AG09319 (cell line): ENCODE data around the gene CLDN14.

Experiments used
- DNase-seq: peaks from one replicate; pipeline ENCODE4 v3.0.0-alpha.2; 2010; ENCODE audit warnings: low read depth; ENCODE audit errors: extremely low read depth
- TF ChIP-seq, protein P1 (sequence below): IDR thresholded peaks from 2 replicates; pipeline ENCODE4 v1.5.1; 2011; ENCODE audit warnings: low read depth, mild to moderate bottlenecking, inconsistent platforms, low read length, moderate library complexity

Gene CLDN14

DNA sequence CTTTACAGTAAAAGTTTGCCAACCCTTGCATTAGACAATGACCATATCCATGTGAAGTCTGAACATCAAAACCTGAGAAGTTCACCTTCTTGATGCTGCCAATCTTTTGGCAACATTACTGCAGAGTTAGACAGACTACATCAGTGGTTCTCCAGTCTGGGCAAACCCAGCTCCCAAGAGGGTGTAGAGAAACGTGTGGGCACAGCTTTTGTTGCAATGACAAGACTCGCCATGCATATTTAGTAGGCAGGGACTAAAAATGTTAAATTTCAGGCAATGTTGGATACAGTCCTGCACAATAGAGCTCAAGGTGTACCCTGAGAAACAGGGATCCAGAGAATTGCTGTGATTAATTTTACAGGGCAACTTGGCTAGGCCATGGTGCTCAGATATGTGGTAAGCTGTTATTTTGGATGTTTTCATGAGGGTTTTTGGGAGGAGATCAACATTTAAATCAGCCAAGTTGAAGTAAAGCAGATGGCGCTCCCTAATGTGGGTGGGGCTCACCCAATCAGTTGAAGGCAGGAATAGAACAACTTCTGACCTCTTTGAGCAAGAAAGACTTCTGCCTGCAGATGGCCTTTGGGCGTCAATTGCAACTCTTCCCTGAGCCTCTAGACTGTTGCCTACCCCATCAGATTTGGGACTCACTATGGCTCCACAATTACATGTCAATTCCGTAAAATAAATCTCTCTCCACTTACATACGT lies 37.6 kb upstream of the CLDN14 start:
- DNase-seq: no peak
- TF ChIP-seq, protein P1, sequence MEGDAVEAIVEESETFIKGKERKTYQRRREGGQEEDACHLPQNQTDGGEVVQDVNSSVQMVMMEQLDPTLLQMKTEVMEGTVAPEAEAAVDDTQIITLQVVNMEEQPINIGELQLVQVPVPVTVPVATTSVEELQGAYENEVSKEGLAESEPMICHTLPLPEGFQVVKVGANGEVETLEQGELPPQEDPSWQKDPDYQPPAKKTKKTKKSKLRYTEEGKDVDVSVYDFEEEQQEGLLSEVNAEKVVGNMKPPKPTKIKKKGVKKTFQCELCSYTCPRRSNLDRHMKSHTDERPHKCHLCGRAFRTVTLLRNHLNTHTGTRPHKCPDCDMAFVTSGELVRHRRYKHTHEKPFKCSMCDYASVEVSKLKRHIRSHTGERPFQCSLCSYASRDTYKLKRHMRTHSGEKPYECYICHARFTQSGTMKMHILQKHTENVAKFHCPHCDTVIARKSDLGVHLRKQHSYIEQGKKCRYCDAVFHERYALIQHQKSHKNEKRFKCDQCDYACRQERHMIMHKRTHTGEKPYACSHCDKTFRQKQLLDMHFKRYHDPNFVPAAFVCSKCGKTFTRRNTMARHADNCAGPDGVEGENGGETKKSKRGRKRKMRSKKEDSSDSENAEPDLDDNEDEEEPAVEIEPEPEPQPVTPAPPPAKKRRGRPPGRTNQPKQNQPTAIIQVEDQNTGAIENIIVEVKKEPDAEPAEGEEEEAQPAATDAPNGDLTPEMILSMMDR: no peak

DNA sequence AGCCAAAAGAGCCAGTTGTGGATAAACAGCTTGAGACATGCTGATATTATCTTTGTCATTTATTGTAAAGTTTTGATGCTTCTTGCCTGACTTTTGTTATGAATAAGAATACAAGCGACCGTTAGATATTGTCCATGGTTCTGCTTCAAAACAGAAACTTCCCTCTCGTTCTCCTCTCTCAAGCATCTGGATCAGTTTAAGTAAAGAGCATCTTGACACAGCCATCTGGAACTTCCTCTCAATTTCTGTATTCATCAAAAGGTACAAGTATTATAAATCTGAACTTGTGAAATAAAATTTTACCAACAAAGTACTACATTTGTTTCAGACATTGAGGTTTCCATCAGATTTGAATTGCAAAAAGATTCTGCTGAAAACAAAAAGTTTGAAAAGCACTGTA lies 36.4 kb upstream of the CLDN14 start:
- no peak for DNase-seq
- TF ChIP-seq, protein P1: no peak

DNA sequence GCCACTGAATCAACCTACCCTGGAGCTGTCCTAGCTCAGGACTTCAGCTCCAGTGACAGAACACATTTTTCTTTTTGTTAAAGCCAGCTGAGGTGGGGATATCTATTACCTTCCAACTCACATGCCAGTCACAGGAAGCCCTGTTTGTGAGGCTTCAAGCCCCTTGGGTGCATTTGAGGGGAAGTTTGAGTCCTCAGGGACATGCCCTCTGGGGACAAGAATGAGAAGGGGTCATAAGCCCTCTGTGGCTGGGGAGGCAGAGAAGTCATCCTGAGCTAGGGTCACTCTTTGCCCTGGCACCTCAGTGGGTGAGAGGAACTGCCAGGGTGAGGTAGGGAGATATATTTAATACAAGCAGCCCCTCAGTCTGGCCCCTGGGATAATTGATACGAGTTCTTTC lies 33.5 kb upstream of the CLDN14 start:
- no peak for DNase-seq
- TF ChIP-seq, protein P1: no peak

DNA sequence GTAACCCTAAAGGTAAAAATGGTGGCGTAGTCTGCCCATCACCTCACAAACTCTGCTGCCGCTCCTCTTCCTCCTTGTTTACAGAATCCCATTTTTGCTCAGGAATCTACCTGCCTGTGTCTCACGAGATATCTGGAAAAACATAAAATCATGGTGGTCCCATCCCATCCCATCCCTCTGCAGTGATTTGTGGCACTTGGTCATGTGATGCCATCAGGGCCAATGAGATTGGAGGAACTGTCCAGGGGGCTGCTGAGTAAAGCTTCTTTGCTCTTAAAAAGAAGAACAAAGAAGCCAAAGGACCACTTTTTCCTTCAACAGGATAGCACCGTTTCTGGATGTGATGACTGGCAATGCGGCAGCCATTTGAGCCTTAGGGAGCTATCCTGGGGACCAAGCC lies 33.0 kb upstream of the CLDN14 start:
- no peak for DNase-seq
- TF ChIP-seq, protein P1: no peak

DNA sequence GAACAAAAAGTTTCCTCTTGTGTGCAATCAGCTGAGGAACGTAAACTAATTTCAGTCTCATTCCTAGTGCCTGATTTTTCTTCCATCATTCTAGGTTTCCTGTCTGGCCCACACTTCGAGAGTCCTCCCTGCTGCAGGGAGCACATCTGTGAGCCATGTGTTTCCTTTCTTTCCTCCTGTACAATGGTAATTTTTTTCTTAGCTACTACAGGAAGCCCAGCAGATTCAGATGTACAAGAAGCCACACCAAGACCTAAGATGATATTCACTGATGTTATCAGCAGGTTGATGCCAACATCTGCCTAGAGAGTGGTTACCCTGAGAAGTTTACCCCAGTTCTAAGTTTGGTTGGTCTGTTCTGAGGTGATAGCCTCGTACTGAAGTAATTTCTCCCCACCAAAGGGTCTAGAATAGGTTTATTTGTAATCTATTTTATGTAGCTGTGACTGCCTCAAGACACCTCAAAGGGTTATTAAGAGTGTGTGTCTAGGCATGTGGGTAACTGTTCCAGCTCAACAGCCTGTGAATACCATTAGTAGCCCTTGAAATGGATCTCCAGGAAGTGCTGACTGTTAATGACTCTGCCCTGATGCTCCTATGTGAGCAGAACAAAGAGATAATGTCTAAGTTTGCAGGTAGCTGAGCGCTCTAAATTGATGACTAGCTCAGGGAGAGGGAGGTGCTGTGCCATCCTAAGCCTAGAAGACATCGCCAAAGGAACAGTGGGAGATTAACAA lies 31.7 kb upstream of the CLDN14 start:
- TF ChIP-seq, protein P1: no peak
- no peak for DNase-seq

DNA sequence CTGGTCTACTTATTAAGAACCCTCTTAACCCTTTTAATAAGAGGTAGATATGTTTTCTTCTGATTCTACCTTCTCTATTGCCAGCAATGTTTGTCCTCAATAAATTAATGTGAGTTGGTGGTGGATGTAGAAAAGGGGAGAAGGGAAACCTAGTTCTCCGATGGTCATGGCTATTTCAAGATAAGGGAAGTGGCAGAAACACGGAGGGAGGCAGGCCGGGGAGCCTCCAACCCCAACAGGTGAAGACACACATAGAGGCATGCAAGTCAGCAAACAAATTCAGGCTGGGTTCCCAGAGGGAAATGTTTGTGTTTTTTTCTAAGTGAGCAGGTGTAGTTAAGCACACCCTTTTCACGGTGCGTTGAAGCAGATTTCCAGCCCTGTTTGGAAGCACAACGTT lies 31.0 kb upstream of the CLDN14 start:
- no peak for DNase-seq

More for the DNA sequence above, 31.0 kb upstream of the CLDN14 start:
- TF ChIP-seq, protein P1: no peak
